Esophagus muscularis mucosa (tissue), 4 donors: ENCODE results near the gene TMEM53. TPM values are rescaled to one million over a fixed set of nuclear protein-coding genes. Genes with fewer than 3 reads are reported as not detected.

Experiments
- DNase-seq: peaks from one replicate; pipeline ENCODE4 v3.0.0-alpha.2; 2017; ENCODE audit errors: extremely low spot score
- H3K27ac ChIP-seq, 4 donors: fragments of 200-600 bp; sonication (generic); replicated peaks in 1 of 4; 1 replicate in 3 of 4; 2 replicates in 1 of 4; pipeline ENCODE4 v1.5.1; 2016 to 2019; ENCODE audit warnings: mild to moderate bottlenecking in 1 of 4
- H3K27me3 ChIP-seq, 4 donors: fragments of 200-600 bp; sonication (generic); one replicate each; pipeline versions ENCODE4 v1.5.1 to v1.6.0; 2016 to 2019
- H3K36me3 ChIP-seq, 4 donors: fragments of 200-600 bp; sonication (generic); one replicate each; pipeline ENCODE4 v1.5.1; 2016 to 2019
- H3K4me1 ChIP-seq, 4 donors: fragments of 200-600 bp; sonication (generic); one replicate each; pipeline ENCODE4 v1.5.1; 2016 to 2019
- H3K4me3 ChIP-seq, 4 donors: fragments of 200-600 bp; sonication (generic); 1 replicate in 2 of 4; 2 replicates in 2 of 4; pipeline ENCODE4 v1.5.1; 2016 to 2019; ENCODE audit warnings: mild to moderate bottlenecking in 4 of 4, moderate library complexity in 1 of 4
- H3K9me3 ChIP-seq, 4 donors: fragments of 200-600 bp; sonication (generic); 1 replicate in 3 of 4; 2 replicates in 1 of 4; pipeline ENCODE4 v1.5.1; 2016 to 2019
- CTCF ChIP-seq, 3 experiments: fragments of 200-600 bp in 2 of 3; fragments of 450-650 bp in 1 of 3; sonication (generic) in 2 of 3; IDR thresholded peaks; one replicate each; pipeline ENCODE4 v1.5.1; 2017 to 2019; ENCODE audit warnings: antibody characterized with exemption in 3 of 3, mild to moderate bottlenecking in 2 of 3, moderate library complexity in 1 of 3
- EP300 ChIP-seq: sonication (generic); formaldehyde crosslinking; IDR thresholded peaks from one replicate; pipeline ENCODE4 v1.6.1; 2017; ENCODE audit warnings: antibody characterized with exemption
- POLR2A ChIP-seq: fragments of 450-650 bp; IDR thresholded peaks from one replicate; pipeline ENCODE4 v1.6.1; 2017; ENCODE audit warnings: antibody characterized with exemption, moderate library complexity, mild to moderate bottlenecking, low read depth
- POLR2AphosphoS5 ChIP-seq, 2 donors: sonication (generic); formaldehyde crosslinking; IDR thresholded peaks; one replicate each; pipeline ENCODE4 v1.6.1; 2017; ENCODE audit warnings: antibody characterized with exemption in 2 of 2
- WGBS: methylation state at CpG from one replicate; pipeline ENCODE4 v1.1.5; 2018; 5-methylcytosine and 5-hydroxymethylcytosine counted together
- intact Hi-C: fragments of 100-400 bp; cut with DNase I; formaldehyde crosslinking; loops from one replicate; pipeline ENCODE4 v1.15.1; 2023
- total RNA-seq, 4 donors: library from RNA; depleted of rRNA; stranded (reverse); fragments of >200 nt; gene quantifications; one replicate each; pipeline versions ENCODE4 v1.1.0 to v1.2.1, GENCODE V29; 2016

The TMEM53 gene
- total RNA-seq, 4 donors from 2014 or later, result 4.5 to 7.0 (median 5.7) TPM

GRCh38 chr1:44695671-44696070, 21.4 kb upstream of the TMEM53 start:
- Histone ChIP-seq H3K9me3 (no peaks in the 10 kb centered on the region), H3K36me3 (no peaks in the 10 kb centered on the region), H3K27ac (no peak overlapping the region), H3K27me3 (no peaks in the 10 kb centered on the region), H3K4me1 (no peaks in the 10 kb centered on the region), H3K4me3 (no peak overlapping the region)
- WGBS, result 94% methylated on average over 4 of the region's 4 CpGs
- TF ChIP-seq POLR2AphosphoS5 (IDR thresholded peaks at IDR 0.05) (no peak), EP300 (no peak), CTCF (IDR thresholded peaks at IDR 0.05) (no peak), POLR2A (no peak)
- intact Hi-C loops, result no loop called here
- DNase-seq, result no peak

- Histone ChIP-seq H3K4me1 (no peaks in the 10 kb centered on the region), H3K9me3 (no peaks in the 10 kb centered on the region), H3K4me3 (no peak overlapping the region), H3K36me3 (no peaks in the 10 kb centered on the region), H3K27ac (no peak overlapping the region), H3K27me3 (no peaks in the 10 kb centered on the region)
- DNase-seq, result no peak
- no peak for TF ChIP-seq POLR2A
- intact Hi-C loops, result no loop called here
- WGBS, result 93% methylated on average over 7 of the region's 7 CpGs
Observed at GRCh38 chr1:44694863-44695478, 20.7 kb upstream of the TMEM53 start.

- no peaks in the 10 kb centered on the region for H3K4me1 ChIP-seq
- TF ChIP-seq CTCF (IDR thresholded peaks at IDR 0.05), result no peak
- no peak for TF ChIP-seq POLR2A
- TF ChIP-seq POLR2AphosphoS5 (IDR thresholded peaks at IDR 0.05), result no peak
- no peak for TF ChIP-seq EP300
- no peaks in the 10 kb centered on the region for H3K36me3 ChIP-seq
- H3K27ac ChIP-seq, result no peak overlapping the region
- 94% methylated on average over 3 of the region's 3 CpGs for WGBS
- intact Hi-C loops, result no loop called here
- H3K9me3 ChIP-seq, result no peaks in the 10 kb centered on the region
- no peak overlapping the region for H3K4me3 ChIP-seq
- H3K27me3 ChIP-seq, result no peaks in the 10 kb centered on the region
- DNase-seq, result no peak
Observed at GRCh38 chr1:44693900-44694299, 19.6 kb upstream of the TMEM53 start.

- Histone ChIP-seq H3K27me3 (no peaks in the 10 kb centered on the region), H3K27ac (no peak overlapping the region), H3K4me1 (no peaks in the 10 kb centered on the region), H3K9me3 (no peaks in the 10 kb centered on the region), H3K4me3 (no peak overlapping the region), H3K36me3 (no peaks in the 10 kb centered on the region)
- DNase-seq, result no peak
- TF ChIP-seq POLR2A, result no peak
- no peak for TF ChIP-seq EP300
- WGBS, result 96% methylated on average over 2 of the region's 2 CpGs
- intact Hi-C loops, result no loop called here
Observed at GRCh38 chr1:44693159-44693558, 18.9 kb upstream of the TMEM53 start.

- intact Hi-C loops, result no loop called here
- 87% methylated on average over 3 of the region's 3 CpGs for WGBS
- no peak for TF ChIP-seq EP300
- TF ChIP-seq POLR2A, result no peak
- TF ChIP-seq CTCF (IDR thresholded peaks at IDR 0.05), result no peak
- no peak for TF ChIP-seq POLR2AphosphoS5 (IDR thresholded peaks at IDR 0.05)
- Histone ChIP-seq H3K27me3 (no peaks in the 10 kb centered on the region), H3K4me1 (no peaks in the 10 kb centered on the region), H3K9me3 (no peaks in the 10 kb centered on the region), H3K4me3 (no peak overlapping the region), H3K36me3 (no peaks in the 10 kb centered on the region), H3K27ac (no peak overlapping the region)
- DNase-seq, result no peak
Observed at GRCh38 chr1:44689447-44689765, 15.1 kb upstream of the TMEM53 start.

GRCh38 chr1:44688760-44689446, 14.6 kb upstream of the TMEM53 start:
- H3K27me3 ChIP-seq, result no peaks in the 10 kb centered on the region
- no peak overlapping the region for H3K4me3 ChIP-seq
- no peaks in the 10 kb centered on the region for H3K9me3 ChIP-seq
- DNase-seq, result no peak
- no peaks in the 10 kb centered on the region for H3K36me3 ChIP-seq
- intact Hi-C loops, result no loop called here
- TF ChIP-seq EP300 (no peak), POLR2AphosphoS5 (IDR thresholded peaks at IDR 0.05) (no peak), CTCF (IDR thresholded peaks at IDR 0.05) (no peak), POLR2A (no peak)
- no peak overlapping the region for H3K27ac ChIP-seq
- H3K4me1 ChIP-seq, result no peaks in the 10 kb centered on the region
- 88% methylated on average over 12 of the region's 12 CpGs for WGBS
